ENCODE results near the gene CIT.

Gene CIT

DNA sequence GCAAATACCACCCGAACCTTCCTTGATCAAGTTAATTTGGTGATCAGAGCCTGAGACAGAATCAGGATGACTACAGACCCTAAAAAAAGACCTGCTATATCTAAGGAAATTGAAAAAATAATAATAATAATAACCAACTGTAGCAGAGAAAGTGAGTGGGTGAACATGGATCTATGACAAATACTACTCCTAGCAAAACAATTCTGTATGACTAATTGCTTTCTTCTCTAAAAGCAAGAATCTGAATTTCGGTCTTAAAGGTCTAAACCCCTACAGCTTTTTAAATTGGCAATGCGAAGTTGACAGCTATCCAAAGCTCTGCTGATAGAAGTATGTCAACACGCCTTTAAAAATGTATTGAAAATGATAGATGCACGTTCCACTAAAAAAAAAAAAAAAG lies 107.0 kb downstream of the CIT start:
- TF ChIP-seq YY1 (IDR thresholded peaks at IDR 0.05; ENCODE audit: insufficient read depth, insufficient read length) (no peak), SUZ12 (IDR thresholded peaks at IDR 0.05; ENCODE audit: extremely low read depth, insufficient read depth, insufficient read length) (no peak), ZNF274 (IDR thresholded peaks at IDR 0.05; ENCODE audit: low read depth, low read length) (no peak)
- Histone ChIP-seq H3K9ac (ENCODE audit: insufficient read length, low read depth) (no peak overlapping the region), H3K4me1 (ENCODE audit: insufficient read depth, insufficient read length) (peaks cover 2% of the 10 kb centered on the region), H3K27me3 (ENCODE audit: insufficient read depth, insufficient read length) (no peaks in the 10 kb centered on the region), H3K36me3 (ENCODE audit: insufficient read depth, insufficient read length, low read length) (peaks cover 54% of the 10 kb centered on the region), H3K4me3 (ENCODE audit: insufficient read length, low read depth) (no peak overlapping the region), H3K9me3 (ENCODE audit: insufficient read depth, low read length) (no peaks in the 10 kb centered on the region)
- no peak for DNase-seq (ENCODE audit: low read depth, low spot score)

DNA sequence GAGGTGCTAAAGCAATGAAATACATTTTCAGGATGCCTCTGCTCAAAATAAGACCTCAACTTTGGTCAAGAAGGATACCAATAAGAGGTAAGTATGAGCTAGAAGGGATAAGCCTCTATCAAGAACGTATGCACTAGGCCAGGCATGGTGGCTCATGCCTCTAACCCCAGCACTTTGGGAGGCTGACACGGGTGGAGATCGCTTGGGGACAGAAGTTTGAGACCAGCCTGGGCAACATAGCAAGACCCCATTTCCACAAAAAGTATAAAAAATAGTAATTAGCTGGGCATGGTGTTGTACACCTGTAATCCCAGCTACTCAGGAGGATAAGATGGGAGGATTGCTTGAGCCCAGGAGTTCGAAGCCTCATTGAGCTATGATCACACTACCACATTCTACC lies 114.5 kb downstream of the CIT start:
- no peaks in the 10 kb centered on the region for H3K4me1 ChIP-seq (ENCODE audit: insufficient read depth, insufficient read length)
- TF ChIP-seq YY1 (IDR thresholded peaks at IDR 0.05; ENCODE audit: insufficient read depth, insufficient read length) (no peak), ZNF274 (IDR thresholded peaks at IDR 0.05; ENCODE audit: low read depth, low read length) (no peak), SUZ12 (IDR thresholded peaks at IDR 0.05; ENCODE audit: extremely low read depth, insufficient read depth, insufficient read length) (no peak)
- no peaks in the 10 kb centered on the region for H3K9me3 ChIP-seq (ENCODE audit: insufficient read depth, low read length)
- no peaks in the 10 kb centered on the region for H3K27me3 ChIP-seq (ENCODE audit: insufficient read depth, insufficient read length)
- peaks cover 65% of the 10 kb centered on the region for H3K36me3 ChIP-seq (ENCODE audit: insufficient read depth, insufficient read length, low read length)
- no peak overlapping the region for H3K4me3 ChIP-seq (ENCODE audit: insufficient read length, low read depth)
- no peak for DNase-seq (ENCODE audit: low read depth, low spot score)
- H3K9ac ChIP-seq (ENCODE audit: insufficient read length, low read depth) = no peak overlapping the region

DNA sequence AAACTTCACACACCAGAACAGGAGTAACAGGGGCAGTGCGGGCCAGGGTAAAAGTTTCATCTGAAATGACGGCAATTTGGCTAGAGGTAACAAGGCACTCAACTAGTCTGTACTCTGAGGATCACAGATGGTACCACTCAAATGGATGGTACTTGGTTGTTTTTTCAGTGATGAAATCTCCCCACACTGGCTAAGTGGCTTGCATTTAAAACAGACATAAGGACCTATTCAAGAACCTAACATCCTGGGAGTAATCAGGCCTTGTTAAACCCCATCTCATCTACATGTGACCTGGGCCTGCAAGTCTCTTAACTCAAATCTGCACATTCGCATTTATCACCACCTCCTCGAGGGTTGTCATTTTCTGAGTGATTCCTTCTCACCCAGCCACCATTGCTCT lies 118.4 kb downstream of the CIT start:
- Histone ChIP-seq H3K4me3 (ENCODE audit: insufficient read length, low read depth) (no peak overlapping the region), H3K9ac (ENCODE audit: insufficient read length, low read depth) (no peak overlapping the region), H3K9me3 (ENCODE audit: insufficient read depth, low read length) (no peaks in the 10 kb centered on the region), H3K4me1 (ENCODE audit: insufficient read depth, insufficient read length) (no peaks in the 10 kb centered on the region), H3K36me3 (ENCODE audit: insufficient read depth, insufficient read length, low read length) (peaks cover 88% of the 10 kb centered on the region), H3K27me3 (ENCODE audit: insufficient read depth, insufficient read length) (no peaks in the 10 kb centered on the region)
- TF ChIP-seq YY1 (IDR thresholded peaks at IDR 0.05; ENCODE audit: insufficient read depth, insufficient read length) = no peak
- TF ChIP-seq ZNF274 (IDR thresholded peaks at IDR 0.05; ENCODE audit: low read depth, low read length) = no peak
- no peak for TF ChIP-seq SUZ12 (IDR thresholded peaks at IDR 0.05; ENCODE audit: extremely low read depth, insufficient read depth, insufficient read length)
- no peak for DNase-seq (ENCODE audit: low read depth, low spot score)

DNA sequence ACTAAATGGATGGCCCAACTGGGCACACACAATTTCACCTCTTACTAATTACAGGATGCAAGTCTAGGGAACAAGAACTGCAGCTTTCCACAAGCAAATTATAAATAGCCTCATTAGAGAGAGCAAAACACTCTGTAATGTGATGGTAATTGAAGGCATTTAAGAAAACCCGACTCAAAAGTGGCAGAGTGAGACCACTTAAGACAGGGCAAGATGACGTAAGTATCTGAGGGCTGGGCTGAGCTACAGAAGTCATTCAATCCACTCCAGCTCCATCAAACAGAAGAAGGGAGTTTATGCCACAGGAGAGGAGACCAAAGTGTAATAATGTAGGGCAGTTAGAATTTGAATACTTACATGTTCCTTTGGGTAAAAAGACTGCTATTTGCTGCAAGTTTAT lies 118.9 kb downstream of the CIT start:
- peaks cover 84% of the 10 kb centered on the region for H3K36me3 ChIP-seq (ENCODE audit: insufficient read depth, insufficient read length, low read length)
- no peaks in the 10 kb centered on the region for H3K9me3 ChIP-seq (ENCODE audit: insufficient read depth, low read length)
- DNase-seq (ENCODE audit: low read depth, low spot score) = no peak
- H3K9ac ChIP-seq (ENCODE audit: insufficient read length, low read depth) = no peak overlapping the region
- H3K4me1 ChIP-seq (ENCODE audit: insufficient read depth, insufficient read length) = no peaks in the 10 kb centered on the region
- H3K27me3 ChIP-seq (ENCODE audit: insufficient read depth, insufficient read length) = no peaks in the 10 kb centered on the region
- no peak for TF ChIP-seq YY1 (IDR thresholded peaks at IDR 0.05; ENCODE audit: insufficient read depth, insufficient read length)
- TF ChIP-seq SUZ12 (IDR thresholded peaks at IDR 0.05; ENCODE audit: extremely low read depth, insufficient read depth, insufficient read length) = no peak
- TF ChIP-seq ZNF274 (IDR thresholded peaks at IDR 0.05; ENCODE audit: low read depth, low read length) = no peak
- H3K4me3 ChIP-seq (ENCODE audit: insufficient read length, low read depth) = no peak overlapping the region

DNA sequence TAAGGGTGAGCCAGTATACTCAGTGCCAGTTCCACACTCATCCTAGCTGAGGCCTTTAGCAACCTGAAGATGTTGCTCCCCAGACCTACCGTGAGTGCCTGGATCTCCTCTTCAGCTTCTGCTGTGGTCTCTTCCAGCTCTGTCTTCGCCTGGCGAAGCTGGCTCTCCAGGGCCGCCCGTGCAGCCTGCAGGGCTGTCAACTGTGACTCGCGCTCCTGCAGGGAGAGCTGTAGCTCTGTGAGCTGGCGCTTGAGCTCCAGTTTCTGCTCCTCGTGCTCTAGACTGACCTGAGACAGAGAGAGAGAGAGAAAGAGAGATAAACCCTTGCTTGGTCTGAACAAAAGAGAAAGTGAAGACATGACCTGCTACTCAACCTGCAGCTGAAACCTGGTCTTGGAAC lies 125.2 kb downstream of the CIT start:
- H3K36me3 ChIP-seq (ENCODE audit: insufficient read depth, insufficient read length, low read length) = peaks cover 70% of the 10 kb centered on the region

DNA sequence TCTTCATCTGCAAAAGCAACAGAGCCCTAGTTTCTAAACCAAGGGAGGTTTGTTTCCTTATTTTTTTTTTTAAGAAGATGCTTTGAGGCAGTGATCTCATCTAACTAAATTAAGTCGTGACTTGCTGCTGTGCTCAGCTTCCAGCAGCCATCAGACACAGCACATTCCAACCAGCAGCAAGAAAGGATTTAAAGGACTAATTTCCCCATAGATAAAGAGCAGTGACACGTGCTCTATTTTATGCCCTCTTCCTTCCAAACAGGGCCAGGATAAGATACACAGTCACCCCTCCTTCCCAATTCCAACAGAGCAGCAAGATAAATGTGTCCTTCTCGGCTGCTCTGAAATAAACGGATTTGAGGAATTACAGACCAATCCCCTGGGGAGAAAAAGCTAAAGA lies 127.5 kb downstream of the CIT start:
- TF ChIP-seq ZNF274 (IDR thresholded peaks at IDR 0.05; ENCODE audit: low read depth, low read length) = no peak
- TF ChIP-seq YY1 (IDR thresholded peaks at IDR 0.05; ENCODE audit: insufficient read depth, insufficient read length) = no peak
- no peak for TF ChIP-seq SUZ12 (IDR thresholded peaks at IDR 0.05; ENCODE audit: extremely low read depth, insufficient read depth, insufficient read length)
- no peak overlapping the region for H3K9ac ChIP-seq (ENCODE audit: insufficient read length, low read depth)
- peaks cover 50% of the 10 kb centered on the region for H3K36me3 ChIP-seq (ENCODE audit: insufficient read depth, insufficient read length, low read length)
- H3K4me1 ChIP-seq (ENCODE audit: insufficient read depth, insufficient read length) = no peaks in the 10 kb centered on the region
- DNase-seq (ENCODE audit: low read depth, low spot score) = no peak
- H3K9me3 ChIP-seq (ENCODE audit: insufficient read depth, low read length) = peaks cover 21% of the 10 kb centered on the region
- no peak overlapping the region for H3K4me3 ChIP-seq (ENCODE audit: insufficient read length, low read depth)
- H3K27me3 ChIP-seq (ENCODE audit: insufficient read depth, insufficient read length) = no peaks in the 10 kb centered on the region

More for the DNA sequence above, 125.2 kb downstream of the CIT start:
- no peak overlapping the region for H3K4me3 ChIP-seq (ENCODE audit: insufficient read length, low read depth)
- no peaks in the 10 kb centered on the region for H3K9me3 ChIP-seq (ENCODE audit: insufficient read depth, low read length)
- no peak for TF ChIP-seq ZNF274 (IDR thresholded peaks at IDR 0.05; ENCODE audit: low read depth, low read length)
- no peak for TF ChIP-seq YY1 (IDR thresholded peaks at IDR 0.05; ENCODE audit: insufficient read depth, insufficient read length)
- no peak for TF ChIP-seq SUZ12 (IDR thresholded peaks at IDR 0.05; ENCODE audit: extremely low read depth, insufficient read depth, insufficient read length)
- H3K4me1 ChIP-seq (ENCODE audit: insufficient read depth, insufficient read length) = no peaks in the 10 kb centered on the region
- H3K27me3 ChIP-seq (ENCODE audit: insufficient read depth, insufficient read length) = no peaks in the 10 kb centered on the region
- DNase-seq (ENCODE audit: low read depth, low spot score) = no peak
- H3K9ac ChIP-seq (ENCODE audit: insufficient read length, low read depth) = no peak overlapping the region

DNA sequence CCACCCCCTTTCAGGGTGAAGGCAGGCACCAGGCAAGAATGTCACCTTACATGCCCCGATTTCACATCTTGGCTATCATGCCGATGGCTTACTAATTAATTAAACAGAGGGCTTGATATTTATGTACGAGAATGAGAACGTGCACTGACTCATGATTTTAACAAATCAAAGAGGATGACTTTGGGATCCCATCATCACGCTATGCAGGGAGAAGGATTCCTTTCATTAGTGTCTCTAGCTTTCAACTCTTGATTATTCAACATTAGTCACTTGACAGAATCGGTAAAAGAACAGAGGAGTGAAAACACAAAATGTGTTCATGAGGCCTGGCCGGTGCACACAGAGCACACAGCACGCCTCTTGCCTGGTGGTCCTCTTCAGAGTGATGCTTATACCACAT lies 128.6 kb downstream of the CIT start:
- DNase-seq (ENCODE audit: low read depth, low spot score) = no peak
- Histone ChIP-seq H3K36me3 (ENCODE audit: insufficient read depth, insufficient read length, low read length) (peaks cover 40% of the 10 kb centered on the region), H3K9me3 (ENCODE audit: insufficient read depth, low read length) (peaks cover 29% of the 10 kb centered on the region), H3K4me3 (ENCODE audit: insufficient read length, low read depth) (no peak overlapping the region), H3K27me3 (ENCODE audit: insufficient read depth, insufficient read length) (no peaks in the 10 kb centered on the region), H3K9ac (ENCODE audit: insufficient read length, low read depth) (no peak overlapping the region), H3K4me1 (ENCODE audit: insufficient read depth, insufficient read length) (no peaks in the 10 kb centered on the region)
- TF ChIP-seq YY1 (IDR thresholded peaks at IDR 0.05; ENCODE audit: insufficient read depth, insufficient read length) (no peak), ZNF274 (IDR thresholded peaks at IDR 0.05; ENCODE audit: low read depth, low read length) (no peak), SUZ12 (IDR thresholded peaks at IDR 0.05; ENCODE audit: extremely low read depth, insufficient read depth, insufficient read length) (no peak)
